Middle frontal gyrus (tissue), 1 donor: ENCODE results near the gene ZCCHC24.

Experiments
- DNase-seq: peaks from one replicate; pipeline ENCODE4 v3.0.0-alpha.2; 2015; ENCODE audit warnings: low spot score; ENCODE audit errors: extremely low spot score

Gene ZCCHC24

DNA sequence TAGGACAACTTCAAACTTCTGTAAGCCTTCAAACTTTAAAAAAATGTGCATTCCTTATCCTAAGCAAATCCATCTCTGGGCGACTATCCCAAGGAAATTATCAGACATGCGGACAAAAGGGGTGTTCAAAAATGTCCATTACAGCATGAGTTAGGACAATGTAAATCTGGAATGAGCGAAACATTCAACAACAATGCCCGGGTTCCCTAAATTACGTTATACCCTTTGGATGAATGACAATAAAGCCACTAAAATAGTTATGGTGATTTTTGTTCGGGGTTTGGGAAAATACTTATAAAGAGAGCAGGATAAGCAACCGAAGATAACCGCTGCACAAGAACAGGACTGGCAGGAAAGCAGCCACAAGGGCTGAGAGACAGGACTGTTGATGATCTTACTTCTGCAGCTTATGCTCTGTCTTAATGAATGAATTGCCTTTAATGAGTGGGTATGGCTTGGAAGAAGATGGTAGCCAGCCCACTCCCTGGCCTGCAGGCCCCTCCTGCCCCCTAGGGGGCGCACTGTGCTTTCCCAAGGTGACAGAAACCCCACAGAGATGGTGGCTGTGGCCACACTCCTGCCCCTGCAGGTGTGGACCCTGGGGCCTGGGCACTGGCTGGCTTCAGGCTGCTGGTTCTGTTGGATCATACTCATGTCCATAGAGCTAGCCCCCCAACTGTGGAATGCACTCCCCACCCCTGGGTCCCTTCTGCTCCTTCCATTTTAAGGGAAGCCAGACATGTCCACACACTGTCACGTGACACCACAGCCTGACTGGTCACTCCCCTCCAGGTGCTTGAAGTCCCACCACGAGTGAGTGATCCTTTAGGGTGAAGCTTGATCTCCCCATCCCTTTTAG, 45.0 kb downstream of the ZCCHC24 start:
- no peak for DNase-seq

DNA sequence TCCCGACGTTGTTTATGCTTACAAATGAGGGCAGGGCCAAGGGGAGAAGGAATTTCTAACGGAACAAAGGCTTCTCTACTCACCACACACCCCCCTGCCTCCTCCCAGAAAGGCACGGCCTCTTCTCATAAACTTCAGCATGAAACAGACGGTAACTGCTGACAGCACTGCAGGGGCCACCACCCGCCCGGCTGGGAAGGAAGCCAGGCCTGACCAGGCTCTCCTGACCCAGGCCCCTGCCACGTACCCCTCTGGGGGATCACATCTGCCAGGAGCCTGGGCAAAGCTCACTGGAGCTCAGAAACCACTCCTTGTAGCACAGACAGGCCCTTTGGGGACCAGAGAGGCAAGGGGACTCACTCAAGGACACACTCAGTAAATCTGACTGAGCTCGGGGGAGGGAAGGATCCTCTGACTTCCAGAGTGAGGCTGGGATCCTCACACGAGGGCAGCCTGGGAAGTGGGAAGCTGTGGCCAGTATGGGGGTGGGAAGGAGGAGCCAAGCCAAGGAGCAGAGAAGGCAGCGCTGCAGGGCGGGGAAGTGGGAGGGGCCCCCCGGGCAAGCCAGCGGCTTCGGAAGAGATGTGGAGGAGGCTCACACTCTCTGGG, 46.1 kb downstream of the ZCCHC24 start:
- DNase-seq = peak; percentile 40

DNA sequence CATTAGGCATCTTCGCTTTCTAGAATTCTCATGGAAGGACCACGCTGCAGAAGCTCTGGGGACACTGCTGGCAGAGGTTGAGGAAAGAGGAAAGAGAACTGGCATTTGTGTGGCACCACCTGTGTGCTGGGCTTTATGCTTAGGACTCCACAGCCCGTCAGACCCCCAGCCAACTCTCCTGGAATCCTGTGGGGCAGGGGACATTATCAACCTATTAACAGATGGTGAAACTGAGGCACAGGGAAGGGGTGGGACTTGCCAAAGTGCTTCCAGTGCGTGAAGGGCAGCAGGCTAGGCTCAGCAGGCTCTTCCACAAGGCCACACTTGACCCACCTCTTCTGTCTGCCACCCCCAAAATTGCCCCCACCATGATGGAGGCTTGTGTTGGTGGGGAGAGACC, 46.8 kb downstream of the ZCCHC24 start:
- no peak for DNase-seq

DNA sequence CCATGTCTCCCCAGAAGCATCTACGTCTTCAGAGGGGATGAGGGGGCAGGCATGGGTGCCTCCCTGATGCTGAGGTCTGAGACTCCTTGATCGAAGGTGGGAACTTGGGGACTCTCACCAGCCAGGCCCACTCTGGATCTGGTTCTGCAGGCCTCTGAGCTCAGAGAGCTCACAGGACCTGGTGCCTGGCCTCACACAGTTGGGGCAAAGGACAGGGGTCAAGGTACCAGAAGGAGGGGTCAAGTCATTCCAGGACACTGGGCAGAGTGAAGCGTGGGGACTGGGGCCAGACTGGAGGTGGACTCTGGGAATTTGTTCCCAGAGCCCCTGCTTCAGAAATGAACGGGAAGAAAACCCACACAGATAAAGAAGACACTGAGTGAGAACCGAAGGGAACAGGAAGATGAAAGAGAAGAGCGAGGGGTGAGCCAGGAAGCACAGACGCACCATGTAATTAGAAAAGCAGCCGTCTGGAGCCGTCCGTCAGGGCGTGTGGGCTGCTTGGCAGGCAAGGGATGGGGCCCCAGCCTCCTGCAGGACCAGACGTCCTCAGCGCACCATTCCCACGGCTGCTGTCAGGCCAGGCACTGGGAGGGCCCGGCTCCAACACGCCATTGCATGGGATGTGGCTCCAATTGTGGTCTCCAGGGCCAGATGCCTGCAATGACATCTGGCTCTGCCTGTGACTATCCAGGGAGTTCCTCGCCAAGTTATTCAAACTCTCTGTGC, 47.7 kb downstream of the ZCCHC24 start:
- DNase-seq = no peak

DNA sequence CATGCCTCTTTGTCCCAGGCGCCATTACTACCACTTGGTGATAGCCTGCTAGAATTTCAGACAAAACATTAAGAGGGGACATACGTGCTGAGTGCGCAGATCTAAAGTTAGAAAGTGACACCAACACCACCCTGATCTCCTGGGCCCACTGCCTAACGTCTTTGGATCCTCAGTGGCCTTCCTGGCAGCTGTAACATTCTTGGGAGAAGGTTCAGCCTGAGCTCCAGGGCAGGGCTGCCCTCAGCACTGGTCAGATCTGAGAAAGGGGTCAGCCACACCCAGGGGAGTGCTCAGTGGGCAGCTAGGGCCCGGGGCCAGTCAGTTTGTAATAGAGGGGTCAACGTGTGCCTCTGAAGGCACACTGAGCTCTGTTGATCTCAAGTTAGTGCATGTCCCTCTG, 48.4 kb downstream of the ZCCHC24 start:
- no peak for DNase-seq

DNA sequence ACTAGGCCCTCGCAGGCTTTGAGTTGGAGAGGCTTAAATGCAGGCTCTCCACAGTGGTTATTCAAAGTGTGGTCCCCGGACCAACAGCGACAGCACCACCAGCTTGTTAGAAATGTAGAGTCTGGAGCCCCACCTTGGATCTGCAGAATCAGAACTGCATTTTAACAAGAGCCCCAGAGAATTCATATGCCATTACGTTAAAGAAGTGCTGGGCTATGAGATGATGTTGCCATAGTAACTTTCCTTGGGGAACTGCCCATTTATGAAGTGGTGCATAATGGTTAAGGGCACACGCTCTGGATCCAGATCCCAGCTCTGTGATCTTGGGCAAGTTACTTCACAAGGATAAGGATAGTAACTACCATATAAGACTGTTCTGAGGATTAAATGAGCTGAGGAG, 48.9 kb downstream of the ZCCHC24 start:
- no peak for DNase-seq

DNA sequence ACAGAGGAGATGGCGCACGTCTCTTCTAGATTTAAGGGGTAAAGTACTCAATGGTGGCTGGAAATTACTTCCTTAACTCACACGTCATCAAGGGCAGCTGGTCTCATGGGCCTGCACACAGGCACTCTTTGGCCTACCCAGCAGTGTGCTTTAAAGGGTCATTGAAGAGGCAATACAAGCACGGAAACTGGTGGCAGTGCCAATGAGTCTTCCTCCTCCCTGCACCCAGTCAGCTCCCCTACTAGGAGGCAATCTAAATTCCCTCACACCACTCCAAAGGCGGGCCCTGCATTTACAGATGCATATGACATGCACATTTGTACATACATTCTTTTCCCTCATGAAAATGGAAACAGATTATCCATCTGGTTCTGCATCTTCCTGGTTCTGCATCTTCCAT, 50.8 kb downstream of the ZCCHC24 start:
- DNase-seq = no peak

DNA sequence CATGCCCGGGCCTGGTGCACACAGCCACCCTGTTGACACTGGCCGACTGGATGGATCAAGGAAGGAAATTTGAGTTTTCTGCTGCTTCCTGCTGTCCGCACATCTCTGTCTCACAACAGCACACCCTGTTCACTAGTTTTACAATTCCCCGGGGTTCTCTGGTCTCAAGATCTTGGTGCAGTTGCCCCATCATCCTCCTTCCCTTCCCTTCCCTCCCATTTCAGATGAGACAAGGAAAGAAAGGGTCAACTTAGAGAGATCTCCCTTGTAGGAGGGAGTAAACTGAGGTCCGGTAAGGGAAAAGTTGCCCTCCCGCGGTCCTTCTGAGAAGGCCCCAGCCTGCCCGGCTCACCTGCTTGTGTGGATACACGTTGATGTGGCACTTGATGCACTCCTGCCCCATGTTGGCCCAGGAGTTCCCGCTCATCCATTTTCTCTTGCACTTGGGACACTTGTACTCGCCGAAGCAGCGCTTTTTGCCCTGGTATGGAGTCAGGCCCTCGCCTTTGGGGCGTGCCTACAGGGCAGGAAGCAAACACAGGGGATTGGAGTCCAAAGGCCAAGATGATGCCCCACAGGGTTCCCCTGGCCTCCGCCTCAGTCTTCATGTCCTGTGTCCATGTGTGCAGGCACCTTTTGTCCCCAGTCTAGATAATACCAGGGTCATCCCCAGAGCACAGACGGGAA, 51.4 kb downstream of the ZCCHC24 start:
- DNase-seq = no peak

DNA sequence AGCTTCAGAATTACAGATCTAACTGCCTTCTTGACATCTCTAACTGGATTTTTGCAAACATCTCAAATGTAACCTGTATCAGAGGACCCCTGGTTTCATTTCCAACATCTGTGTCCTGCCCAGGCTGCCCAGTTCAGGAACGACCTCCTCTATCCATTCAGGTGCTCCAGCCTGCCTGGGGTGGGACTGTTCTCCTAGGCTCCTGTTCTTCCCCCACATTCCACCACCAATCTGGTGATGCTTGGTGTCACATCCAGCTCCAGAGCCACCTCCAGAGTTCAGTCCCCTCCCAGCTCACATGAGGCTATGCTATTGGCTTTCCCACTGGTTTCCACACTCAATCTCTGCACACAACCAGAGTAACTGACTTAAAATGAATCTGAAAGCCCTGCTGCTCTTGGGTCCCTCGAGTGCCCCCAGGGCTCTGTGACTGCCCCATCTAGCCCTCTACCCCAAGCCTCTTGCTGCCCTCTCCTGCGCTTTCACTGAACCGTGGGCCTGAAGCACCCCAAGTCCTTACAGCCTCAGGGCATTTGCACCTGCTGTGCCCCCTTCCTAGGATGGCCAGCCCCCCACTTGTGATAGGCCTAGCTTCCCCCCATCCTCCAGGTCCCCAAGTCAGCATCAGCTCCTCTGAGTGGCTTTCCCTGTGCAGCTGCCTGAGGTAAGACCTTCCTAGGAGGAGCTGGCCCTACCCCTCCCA, 52.1 kb downstream of the ZCCHC24 start:
- no peak for DNase-seq

DNA sequence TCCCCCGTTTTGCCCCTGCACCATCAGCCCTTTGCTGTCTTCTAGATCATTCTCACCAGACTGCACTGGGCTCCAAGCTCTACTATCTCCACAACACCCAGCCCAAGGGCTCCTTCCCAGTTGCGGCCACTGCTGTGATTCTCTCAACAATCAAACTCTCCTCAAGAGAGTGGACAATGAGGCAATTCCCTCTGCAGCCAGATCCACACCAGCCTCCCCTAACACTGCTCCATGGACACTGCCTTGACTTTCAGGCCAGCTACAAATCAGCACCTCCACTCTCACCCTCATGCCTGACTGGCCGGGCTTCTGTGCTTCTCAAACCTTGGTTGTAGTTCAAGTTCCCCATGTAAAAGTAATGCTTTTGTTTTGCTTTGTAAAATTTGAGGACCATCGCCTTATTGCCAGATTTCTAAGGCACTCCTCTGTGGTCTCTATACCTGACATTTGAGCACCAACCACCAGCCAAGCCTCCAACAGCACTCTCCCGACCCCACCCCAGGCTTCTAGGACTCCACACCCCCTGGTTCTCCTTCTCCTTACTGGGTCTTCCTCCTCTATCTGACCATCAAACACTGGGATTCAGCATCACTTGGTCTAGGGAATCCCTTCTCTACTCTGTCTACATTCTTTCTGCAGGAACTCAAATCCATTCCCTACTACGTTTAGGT, 52.8 kb downstream of the ZCCHC24 start:
- DNase-seq = no peak

DNA sequence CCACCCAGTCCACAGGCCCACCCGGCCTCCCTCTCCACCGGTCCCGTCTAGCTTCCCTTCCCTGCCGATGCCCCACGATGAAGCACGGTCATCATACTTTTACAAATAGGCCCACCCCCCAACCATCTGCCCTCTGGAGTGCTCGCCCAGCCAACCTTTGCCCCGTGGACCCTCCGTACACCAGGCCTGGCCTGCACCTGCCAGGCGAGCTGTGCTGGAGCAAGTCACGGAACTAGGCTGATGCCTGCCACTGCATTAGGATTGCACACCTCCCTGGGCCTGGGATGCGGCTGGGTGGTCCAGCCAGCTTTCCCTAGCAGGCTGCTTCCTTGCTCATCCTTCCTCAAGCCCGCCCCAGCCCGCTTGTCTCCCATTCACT, 53.4 kb downstream of the ZCCHC24 start:
- no peak for DNase-seq

DNA sequence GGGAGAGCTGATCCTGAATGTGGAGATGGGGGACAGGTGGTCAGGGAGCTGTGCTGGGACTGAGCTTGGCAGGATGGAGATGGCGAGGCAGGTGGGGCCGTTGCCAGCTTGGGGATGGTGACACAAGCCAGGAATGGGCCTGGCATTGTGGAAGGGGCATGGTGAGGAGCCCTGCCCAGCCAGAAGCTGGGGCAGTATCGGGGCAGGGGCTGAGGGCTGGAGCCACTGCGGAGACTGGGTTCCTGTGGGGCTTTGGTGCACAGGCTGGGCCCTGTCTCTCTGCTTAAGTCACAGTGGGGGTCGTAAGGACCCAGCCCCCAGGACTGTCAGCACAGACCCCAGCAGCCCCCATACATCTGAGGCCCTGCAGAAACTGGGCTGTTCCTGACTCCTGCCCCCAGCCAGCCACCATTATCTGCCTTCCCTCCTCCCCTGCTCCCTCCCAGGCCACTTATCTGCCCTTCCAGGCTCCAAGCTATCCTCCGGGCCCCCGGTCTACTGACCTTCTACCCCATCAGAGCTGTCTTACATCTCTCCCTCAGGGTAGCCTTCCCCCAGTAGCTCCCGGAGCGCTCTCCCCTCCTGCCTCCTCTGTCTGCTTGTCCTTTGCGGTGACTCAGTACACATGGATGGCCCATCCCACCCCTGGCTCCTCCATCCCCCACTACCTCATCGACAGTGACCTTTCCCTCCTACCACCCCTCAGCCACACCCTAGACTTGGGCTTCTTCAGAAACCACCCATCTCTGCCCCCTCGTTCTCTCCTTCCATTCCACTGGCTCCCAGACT, 54.0 kb downstream of the ZCCHC24 start:
- no peak for DNase-seq

DNA sequence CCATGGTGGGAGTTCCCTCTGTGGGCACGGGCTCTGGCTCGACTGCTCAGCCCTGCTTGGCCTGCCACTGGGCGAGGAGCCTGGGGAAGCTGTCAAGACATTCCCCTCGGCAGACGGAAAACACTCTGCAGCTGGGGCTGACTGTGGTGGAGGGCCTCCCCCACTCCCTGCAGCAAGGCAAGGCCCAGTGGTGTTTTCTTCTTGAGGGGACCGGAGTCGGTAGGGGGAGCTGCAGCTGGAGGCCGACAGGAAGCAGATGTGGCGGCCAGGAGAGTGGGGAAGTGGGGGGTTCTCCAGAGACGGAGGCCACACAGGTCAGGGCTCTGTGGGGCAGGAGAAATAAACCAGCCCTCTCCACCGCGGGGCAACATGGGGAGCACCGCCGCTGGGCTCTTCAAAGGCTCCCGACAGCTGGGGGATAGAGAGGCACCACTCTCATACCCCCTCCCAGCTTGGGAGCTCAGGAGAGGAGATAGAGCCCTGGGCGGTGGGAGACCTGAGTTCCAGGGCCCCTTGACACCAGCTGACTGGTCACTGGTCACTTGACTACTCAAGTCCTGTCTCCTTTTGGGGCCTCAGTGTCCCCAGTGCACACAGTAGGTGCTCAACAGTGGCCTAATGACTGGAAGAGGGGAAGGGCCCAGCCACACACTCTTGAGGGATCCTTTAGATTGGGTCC, 54.7 kb downstream of the ZCCHC24 start:
- DNase-seq = no peak

DNA sequence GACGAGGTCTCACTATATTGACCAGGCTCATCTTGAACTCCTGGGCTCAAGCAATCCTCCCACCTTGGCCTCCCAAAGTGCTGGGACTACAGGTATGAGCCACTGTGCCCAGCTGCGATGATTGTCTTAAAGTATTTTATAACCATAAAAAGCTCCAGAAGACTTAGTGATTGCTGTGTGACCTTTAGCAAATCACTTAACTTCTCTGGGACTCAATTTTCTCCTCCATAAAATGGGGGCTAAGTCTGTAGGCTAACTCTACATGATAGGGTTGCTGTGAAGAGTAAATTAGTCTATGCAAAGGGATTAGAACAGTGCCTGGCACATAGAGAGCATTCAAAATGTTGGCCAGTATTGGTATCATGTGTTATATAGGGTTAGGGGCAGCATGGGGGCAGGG, 55.4 kb downstream of the ZCCHC24 start:
- no peak for DNase-seq

DNA sequence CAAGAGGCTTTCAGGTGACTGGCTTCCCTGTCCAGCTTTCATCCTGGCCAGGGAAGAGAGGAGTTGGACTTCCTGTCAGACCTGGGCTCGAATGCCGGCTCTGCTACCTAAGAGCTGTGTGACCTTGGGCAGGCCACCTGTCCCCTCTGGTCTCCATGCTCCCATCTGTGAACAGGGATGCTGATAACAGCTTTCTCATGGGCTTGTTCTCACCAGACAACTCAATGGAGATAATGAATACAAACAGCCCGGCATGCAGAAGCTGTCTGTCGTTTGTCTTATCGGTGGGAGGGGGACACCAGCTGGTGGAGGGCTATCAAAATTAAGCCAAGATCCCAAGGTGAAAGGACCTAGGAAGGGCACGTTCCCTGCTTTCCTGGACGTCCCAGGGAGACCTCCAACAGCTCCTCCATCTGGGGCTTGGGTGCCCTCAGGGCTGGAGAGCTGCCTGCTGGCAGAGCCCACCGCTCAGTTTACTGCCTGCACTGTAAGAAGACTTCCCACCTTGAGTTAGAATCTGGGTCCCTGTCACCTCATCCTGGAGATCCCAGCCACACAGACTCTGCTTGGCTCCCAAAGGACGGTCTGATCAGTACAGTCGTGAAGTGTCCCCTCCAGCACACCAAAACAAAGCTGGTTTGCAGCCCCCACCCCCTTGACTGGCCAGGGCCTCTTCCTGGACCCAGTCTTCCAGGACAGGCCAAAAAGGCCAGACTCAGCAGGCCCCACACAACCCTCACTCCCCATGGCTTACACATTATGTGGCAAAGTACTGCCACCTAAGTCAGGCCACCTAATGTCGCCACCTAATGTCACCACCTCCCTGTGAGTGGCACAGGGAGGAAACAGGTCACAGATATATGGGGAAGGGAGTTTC, 57.2 kb downstream of the ZCCHC24 start:
- no peak for DNase-seq

DNA sequence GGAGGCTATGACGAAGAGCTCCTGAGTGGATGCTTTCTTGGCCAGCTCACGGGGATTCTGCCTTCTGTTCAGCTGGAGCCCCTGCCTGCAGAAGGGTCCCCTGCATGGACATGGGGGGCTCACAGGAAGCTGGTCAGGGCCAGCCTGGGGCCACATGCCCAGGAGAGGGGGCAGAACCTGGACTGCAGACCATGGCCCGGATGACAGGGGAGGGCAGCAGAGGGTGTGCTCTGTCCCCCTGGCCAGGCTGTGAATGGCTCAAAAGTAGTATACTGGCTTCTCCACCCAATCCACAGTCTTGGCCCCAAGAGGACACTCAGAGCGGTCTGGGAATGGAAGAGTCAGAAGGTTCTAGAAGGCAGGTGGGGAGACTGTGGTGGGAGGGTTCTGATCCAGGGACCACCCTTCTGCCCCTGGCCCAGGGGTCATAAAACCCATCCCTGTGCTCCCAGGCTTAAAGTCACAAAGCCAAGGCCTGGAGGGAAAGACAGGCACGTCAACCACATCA, 57.9 kb downstream of the ZCCHC24 start:
- DNase-seq = no peak

DNA sequence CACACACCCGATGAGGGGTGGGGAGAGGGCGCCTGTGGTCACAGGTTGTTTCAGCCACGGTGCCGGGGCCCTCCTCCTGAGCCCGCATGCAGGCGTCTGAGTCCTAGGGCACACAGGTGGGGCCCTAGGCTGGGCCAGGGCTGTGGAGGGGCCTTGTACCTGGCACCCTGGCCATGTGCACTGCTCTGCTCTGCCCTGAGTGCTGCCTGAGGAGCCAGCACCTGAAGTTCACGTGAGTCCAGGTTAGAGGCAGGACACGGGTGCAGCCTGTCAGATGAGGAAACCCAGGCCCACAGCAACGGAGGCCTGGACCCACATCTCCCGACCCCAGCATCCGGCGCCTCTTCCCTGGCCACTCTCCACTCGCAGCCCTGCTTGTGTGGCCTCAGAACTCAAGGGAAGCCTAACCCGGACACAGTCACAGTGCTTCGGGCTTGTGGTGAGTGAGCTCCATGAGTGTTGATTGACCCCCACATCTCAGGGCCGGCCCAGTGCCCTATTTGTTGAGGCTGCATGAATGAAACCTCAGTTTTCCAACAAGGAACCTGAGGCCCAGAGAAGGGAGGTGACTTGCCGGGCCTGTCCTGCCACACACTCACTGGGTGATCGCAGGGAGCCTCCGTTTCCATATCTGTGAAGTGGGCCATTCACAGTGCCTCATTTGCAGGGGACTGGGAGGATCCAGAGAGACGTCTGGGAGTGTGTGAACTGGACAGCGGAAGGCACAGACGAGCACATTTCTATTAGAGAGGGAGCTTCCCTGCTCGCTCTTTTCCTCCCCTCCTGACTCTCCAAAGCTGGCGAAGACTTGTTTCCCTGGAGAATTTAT, 58.6 kb downstream of the ZCCHC24 start:
- no peak for DNase-seq
